ENCODE measurements around the gene SORT1. TPM values are rescaled to one million over a fixed set of nuclear protein-coding genes. Genes with fewer than 3 reads are reported as not detected.

The SORT1 gene
- total and polyA plus RNA-seq, 2 experiments from 2014 or later = 25.0 to 27.6 TPM

GRCh38 chr1:109300650-109301151, 97.0 kb downstream of the SORT1 start:
- TF ChIP-seq CTCF (IDR thresholded peaks at IDR 0.05; ENCODE audit: low read depth, low read length) = no peak
- Histone ChIP-seq H3K4me1 (ENCODE audit: low read depth) (peaks cover 19% of the 10 kb centered on the region), H3K9me3 (ENCODE audit: low read depth) (no peaks in the 10 kb centered on the region), H3K27ac (no peak overlapping the region), H3K36me3 (no peaks in the 10 kb centered on the region), H3K27me3 (peaks cover 14% of the 10 kb centered on the region), H3K4me3 (no peak overlapping the region)
- peak in 1 of 2 donors; percentile 56 for DNase-seq (ENCODE audit: low read depth in 1 of 2, low spot score in 1 of 2)

- Histone ChIP-seq H3K27ac (no peak overlapping the region), H3K9me3 (ENCODE audit: low read depth) (no peaks in the 10 kb centered on the region), H3K36me3 (no peaks in the 10 kb centered on the region), H3K4me3 (no peak overlapping the region), H3K4me1 (ENCODE audit: low read depth) (peaks cover 19% of the 10 kb centered on the region), H3K27me3 (peaks cover 18% of the 10 kb centered on the region)
- TF ChIP-seq CTCF (IDR thresholded peaks at IDR 0.05; ENCODE audit: low read depth, low read length) = no peak
- peak in 1 of 2 donors; percentile 93 for DNase-seq (ENCODE audit: low read depth in 1 of 2, low spot score in 1 of 2)
Observed at GRCh38 chr1:109299558-109300343, 98.0 kb downstream of the SORT1 start.

- Histone ChIP-seq H3K4me1 (ENCODE audit: low read depth) (peaks cover 19% of the 10 kb centered on the region), H3K27me3 (peaks cover 16% of the 10 kb centered on the region), H3K27ac (no peak overlapping the region), H3K36me3 (no peaks in the 10 kb centered on the region), H3K9me3 (ENCODE audit: low read depth) (no peaks in the 10 kb centered on the region), H3K4me3 (no peak overlapping the region)
- no peak for TF ChIP-seq CTCF (IDR thresholded peaks at IDR 0.05; ENCODE audit: low read depth, low read length)
- peak in 1 of 2 donors; percentile 94 for DNase-seq (ENCODE audit: low read depth in 1 of 2, low spot score in 1 of 2)
Observed at GRCh38 chr1:109298666-109299557, 98.8 kb downstream of the SORT1 start.

GRCh38 chr1:109296782-109297181, 100.9 kb downstream of the SORT1 start:
- Histone ChIP-seq H3K4me3 (no peak overlapping the region), H3K36me3 (no peaks in the 10 kb centered on the region), H3K9me3 (ENCODE audit: low read depth) (no peaks in the 10 kb centered on the region), H3K4me1 (ENCODE audit: low read depth) (peaks cover 19% of the 10 kb centered on the region), H3K27ac (no peak overlapping the region), H3K27me3 (peaks cover 4% of the 10 kb centered on the region)
- DNase-seq (ENCODE audit: low read depth in 1 of 2, low spot score in 1 of 2) = no peak
- TF ChIP-seq CTCF (IDR thresholded peaks at IDR 0.05; ENCODE audit: low read depth, low read length) = no peak

- Histone ChIP-seq H3K9me3 (ENCODE audit: low read depth) (no peaks in the 10 kb centered on the region), H3K27ac (no peak overlapping the region), H3K36me3 (no peaks in the 10 kb centered on the region), H3K4me3 (no peak overlapping the region), H3K27me3 (peaks cover 4% of the 10 kb centered on the region), H3K4me1 (ENCODE audit: low read depth) (peaks cover 21% of the 10 kb centered on the region)
- no peak for TF ChIP-seq CTCF (IDR thresholded peaks at IDR 0.05; ENCODE audit: low read depth, low read length)
- DNase-seq (ENCODE audit: low read depth in 1 of 2, low spot score in 1 of 2) = no peak
Observed at GRCh38 chr1:109295712-109296415, 101.9 kb downstream of the SORT1 start.
